ENCODE data around the gene GAPVD1. TPM values are rescaled to one million over a fixed set of nuclear protein-coding genes. Genes with fewer than 3 reads are reported as not detected.

GAPVD1 gene
- total RNA-seq, 4 donors from 2014 or later, result 56.8 to 66.6 (median 63.9) TPM

DNA sequence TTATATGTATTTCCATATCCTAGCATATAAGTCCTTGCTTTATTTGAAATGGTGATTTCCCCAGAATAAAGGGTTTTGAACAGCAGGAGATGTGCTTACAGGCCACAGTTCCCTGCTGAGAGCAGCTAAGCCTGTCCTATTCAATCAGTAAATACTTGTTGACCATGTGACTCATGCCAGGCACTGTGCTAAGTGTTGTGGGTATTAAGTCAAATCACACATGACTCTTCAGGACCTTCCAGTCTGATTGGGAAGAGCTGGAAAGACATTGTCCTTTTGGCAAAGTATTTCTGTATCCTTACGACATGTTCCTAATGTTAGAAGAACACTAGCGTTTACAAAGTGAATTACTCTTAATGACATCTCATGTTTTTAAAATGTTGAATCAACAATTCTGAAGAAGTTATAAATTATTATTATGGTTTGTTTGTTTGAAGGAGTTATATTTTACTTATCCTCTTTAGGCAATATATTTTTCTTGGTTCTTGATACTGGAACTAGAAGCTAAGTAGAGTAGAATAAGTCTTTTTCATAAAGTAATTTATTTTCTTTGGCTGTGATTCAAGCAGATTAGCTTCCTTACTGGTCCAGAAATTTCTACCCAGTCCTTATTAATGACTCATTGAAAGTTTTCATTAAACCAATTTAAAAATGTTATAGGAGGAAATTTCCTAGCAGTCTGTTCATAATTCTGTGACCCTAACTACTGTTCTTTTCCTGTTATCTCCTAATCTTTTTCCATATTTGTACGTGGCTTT lies 82.1 kb downstream of the GAPVD1 start:
- no peak for TF ChIP-seq EP300 (IDR thresholded peaks at IDR 0.05)
- TF ChIP-seq POLR2A (IDR thresholded peaks at IDR 0.05), result no peak
- TF ChIP-seq, protein P1, sequence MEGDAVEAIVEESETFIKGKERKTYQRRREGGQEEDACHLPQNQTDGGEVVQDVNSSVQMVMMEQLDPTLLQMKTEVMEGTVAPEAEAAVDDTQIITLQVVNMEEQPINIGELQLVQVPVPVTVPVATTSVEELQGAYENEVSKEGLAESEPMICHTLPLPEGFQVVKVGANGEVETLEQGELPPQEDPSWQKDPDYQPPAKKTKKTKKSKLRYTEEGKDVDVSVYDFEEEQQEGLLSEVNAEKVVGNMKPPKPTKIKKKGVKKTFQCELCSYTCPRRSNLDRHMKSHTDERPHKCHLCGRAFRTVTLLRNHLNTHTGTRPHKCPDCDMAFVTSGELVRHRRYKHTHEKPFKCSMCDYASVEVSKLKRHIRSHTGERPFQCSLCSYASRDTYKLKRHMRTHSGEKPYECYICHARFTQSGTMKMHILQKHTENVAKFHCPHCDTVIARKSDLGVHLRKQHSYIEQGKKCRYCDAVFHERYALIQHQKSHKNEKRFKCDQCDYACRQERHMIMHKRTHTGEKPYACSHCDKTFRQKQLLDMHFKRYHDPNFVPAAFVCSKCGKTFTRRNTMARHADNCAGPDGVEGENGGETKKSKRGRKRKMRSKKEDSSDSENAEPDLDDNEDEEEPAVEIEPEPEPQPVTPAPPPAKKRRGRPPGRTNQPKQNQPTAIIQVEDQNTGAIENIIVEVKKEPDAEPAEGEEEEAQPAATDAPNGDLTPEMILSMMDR (IDR thresholded peaks at IDR 0.05), result no peak
- Histone ChIP-seq H3K36me3 (peaks cover 0 to 82% (median 17%) of the 10 kb centered on the region in 3 donors), H3K27ac (no peak overlapping the region), H3K27me3 (no peaks in the 10 kb centered on the region), H3K4me1 (peaks cover 0 to 10% (median 2%) of the 10 kb centered on the region in 4 donors), H3K4me3 (no peak overlapping the region), H3K9me3 (no peaks in the 10 kb centered on the region)
- WGBS, 2 donors, result 53 to 60% methylated on average over 3 of the region's 3 CpGs
- DNase-seq (ENCODE audit: low spot score in 2 of 2), result no peak

DNA sequence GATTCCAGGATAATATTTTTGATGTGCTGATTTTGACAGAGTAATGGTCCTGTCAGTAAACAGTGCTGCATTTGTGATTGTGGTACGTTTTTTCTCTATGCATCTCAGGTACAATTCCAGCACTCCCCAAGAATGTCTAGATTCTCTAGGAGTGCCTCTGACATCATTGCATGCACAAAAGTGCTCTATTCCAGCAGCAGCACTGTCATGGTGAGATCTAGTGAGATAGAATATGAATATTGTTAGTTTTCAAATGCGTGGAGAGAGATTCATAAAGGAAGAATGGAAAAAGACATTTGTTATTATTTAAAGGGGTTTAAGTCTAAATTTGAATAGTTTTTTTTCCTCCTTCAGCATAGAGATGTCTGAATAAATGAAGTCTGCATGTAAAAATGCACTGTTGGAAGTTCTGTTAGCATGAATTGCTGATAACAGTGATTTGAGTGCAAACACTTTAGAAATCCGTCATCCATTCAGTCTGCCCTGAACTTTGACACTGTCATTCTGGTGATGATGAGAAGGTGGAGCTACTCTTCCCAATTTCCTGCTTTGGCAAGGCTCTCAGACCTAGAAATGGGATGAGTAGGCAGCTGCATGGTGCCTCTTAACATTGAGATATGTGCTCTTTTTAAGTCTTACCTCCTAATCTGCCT lies 84.6 kb downstream of the GAPVD1 start:
- 71 to 73% methylated on average over 3 of the region's 3 CpGs for WGBS, 2 donors
- no peak for DNase-seq (ENCODE audit: low spot score in 2 of 2)
- Histone ChIP-seq H3K9me3 (no peaks in the 10 kb centered on the region), H3K36me3 (peaks cover 0 to 82% (median 36%) of the 10 kb centered on the region in 3 donors), H3K27me3 (no peaks in the 10 kb centered on the region), H3K4me3 (no peak overlapping the region), H3K4me1 (peaks cover 0 to 10% (median 2%) of the 10 kb centered on the region in 4 donors), H3K27ac (no peak overlapping the region)
- TF ChIP-seq POLR2A (IDR thresholded peaks at IDR 0.05), result no peak

DNA sequence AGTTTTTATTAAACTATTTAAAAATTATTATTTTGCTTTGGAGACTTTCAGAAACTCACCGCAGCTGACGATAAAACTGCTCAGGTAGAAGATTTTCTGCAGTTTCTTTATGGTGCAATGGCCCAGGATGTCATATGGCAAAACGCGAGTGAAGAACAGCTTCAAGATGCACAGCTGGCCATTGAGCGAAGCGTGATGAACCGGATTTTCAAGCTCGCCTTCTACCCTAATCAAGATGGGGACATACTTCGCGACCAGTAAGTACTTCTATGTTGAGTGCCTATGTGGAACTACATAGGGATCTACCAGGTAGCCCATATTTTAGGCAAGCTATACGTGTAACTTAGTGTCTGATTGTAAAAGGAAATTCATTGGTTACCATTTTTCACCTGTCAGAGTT lies 94.0 kb downstream of the GAPVD1 start:
- no peaks in the 10 kb centered on the region for H3K9me3 ChIP-seq
- no peaks in the 10 kb centered on the region for H3K4me1 ChIP-seq
- no peaks in the 10 kb centered on the region for H3K27me3 ChIP-seq
- H3K27ac ChIP-seq, result no peak overlapping the region
- no peak for DNase-seq (ENCODE audit: low spot score in 2 of 2)
- TF ChIP-seq EP300 (IDR thresholded peaks at IDR 0.05), result no peak
- TF ChIP-seq, protein P1 (IDR thresholded peaks at IDR 0.05), result no peak
- no peak for TF ChIP-seq POLR2A (IDR thresholded peaks at IDR 0.05)
- no peak overlapping the region for H3K4me3 ChIP-seq
- H3K36me3 ChIP-seq, result peaks cover 3 to 95% (median 15%) of the 10 kb centered on the region in 3 donors
- WGBS, 2 donors, result 97% methylated on average over 11 of the region's 11 CpGs

DNA sequence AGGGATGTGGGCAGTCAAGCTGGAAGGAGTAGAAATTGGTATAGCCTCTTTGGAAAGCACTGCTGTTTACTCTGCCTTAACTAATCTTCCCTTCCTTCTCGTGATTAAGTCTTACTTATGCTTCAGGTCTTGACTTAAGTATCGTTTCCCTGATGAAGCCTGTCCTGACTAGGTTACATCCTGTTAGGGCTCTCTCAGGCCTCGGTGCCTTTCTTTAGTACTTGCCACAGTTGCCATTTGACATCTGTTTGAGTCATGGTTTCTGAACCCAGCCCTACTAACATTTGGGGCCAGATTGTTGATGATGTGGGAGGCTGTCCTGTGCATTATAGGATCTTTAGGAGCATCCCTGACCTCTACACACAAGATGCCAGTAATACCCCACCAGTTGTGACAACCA lies 94.4 kb downstream of the GAPVD1 start:
- H3K9me3 ChIP-seq, result no peaks in the 10 kb centered on the region
- no peak overlapping the region for H3K27ac ChIP-seq
- 86 to 98% methylated on average over 3 of the region's 3 CpGs for WGBS, 2 donors
- no peak overlapping the region for H3K4me3 ChIP-seq
- H3K36me3 ChIP-seq, result peaks cover 3 to 95% (median 19%) of the 10 kb centered on the region in 3 donors
- H3K27me3 ChIP-seq, result no peaks in the 10 kb centered on the region
- no peaks in the 10 kb centered on the region for H3K4me1 ChIP-seq
- no peak for DNase-seq (ENCODE audit: low spot score in 2 of 2)
- TF ChIP-seq, protein P1 (IDR thresholded peaks at IDR 0.05), result no peak
- TF ChIP-seq EP300 (IDR thresholded peaks at IDR 0.05) (no peak), POLR2A (IDR thresholded peaks at IDR 0.05) (no peak)

DNA sequence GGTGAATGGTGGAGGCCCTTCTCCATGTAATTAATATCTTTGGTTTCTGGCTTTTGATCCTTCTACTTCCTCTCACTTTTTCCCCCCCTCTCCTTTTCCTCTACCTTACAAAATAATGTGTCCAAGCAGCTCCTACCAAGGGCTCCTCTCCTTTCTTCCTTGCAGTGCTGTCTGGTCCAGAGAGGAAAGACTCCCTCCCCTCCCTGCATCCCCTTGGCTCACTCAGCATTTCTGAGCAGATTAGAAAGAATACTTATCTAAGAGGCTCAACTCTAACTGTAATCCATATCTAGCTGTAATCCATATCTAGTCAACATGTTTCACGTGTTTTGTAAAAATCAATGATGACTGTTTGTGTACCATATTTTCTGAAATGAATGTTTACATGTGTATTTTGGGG lies 97.4 kb downstream of the GAPVD1 start:
- Histone ChIP-seq H3K9me3 (no peaks in the 10 kb centered on the region), H3K4me1 (no peaks in the 10 kb centered on the region), H3K4me3 (no peak overlapping the region), H3K36me3 (peaks cover 0 to 95% (median 22%) of the 10 kb centered on the region in 3 donors), H3K27ac (no peak overlapping the region), H3K27me3 (no peaks in the 10 kb centered on the region)
- WGBS, 2 donors, result 84 to 94% methylated on average over 1 of the region's 1 CpG
- no peak for DNase-seq (ENCODE audit: low spot score in 2 of 2)
- TF ChIP-seq POLR2A (IDR thresholded peaks at IDR 0.05) (no peak), EP300 (IDR thresholded peaks at IDR 0.05) (no peak)
- TF ChIP-seq, protein P1 (IDR thresholded peaks at IDR 0.05), result no peak
